Smooth muscle cell (in vitro differentiated cells): Measurements from ENCODE around the gene GRIK2. TPM values are rescaled to one million over a fixed set of nuclear protein-coding genes. Genes with fewer than 3 reads are reported as not detected.

Source experiments
- DNase-seq: peaks from one replicate; lab custom pipeline; 2025; ENCODE audit not compliant: unreplicated experiment; lab: John Stamatoyannopoulos, UW
- H2AFZ ChIP-seq: fragments of 200-600 bp; sonication (generic); 2 replicates; pipeline ENCODE4 v1.6.0; 2016; ENCODE audit warnings: antibody characterized with exemption, low read depth, mild to moderate bottlenecking
- H3F3A ChIP-seq: fragments of 200-600 bp; sonication (generic); 2 replicates; pipeline ENCODE4 v1.6.0; 2017; ENCODE audit warnings: antibody characterized with exemption, low read depth
- H3K27ac ChIP-seq: fragments of 200-600 bp; sonication (generic); 2 replicates; pipeline ENCODE4 v1.5.1; 2016; ENCODE audit warnings: low read depth, mild to moderate bottlenecking
- H3K27me3 ChIP-seq: fragments of 200-600 bp; sonication (generic); 2 replicates; pipeline ENCODE4 v1.6.1; 2016; ENCODE audit warnings: low read depth, mild to moderate bottlenecking
- H3K36me3 ChIP-seq: fragments of 200-600 bp; sonication (generic); 2 replicates; pipeline ENCODE4 v1.5.1; 2016; ENCODE audit warnings: low read depth
- H3K4me1 ChIP-seq: fragments of 200-600 bp; sonication (generic); 2 replicates; pipeline ENCODE4 v1.5.1; 2016; ENCODE audit warnings: low read depth
- H3K4me2 ChIP-seq: fragments of 200-600 bp; sonication (generic); 2 replicates; pipeline ENCODE4 v1.6.0; 2016; ENCODE audit warnings: mild to moderate bottlenecking
- H3K4me3 ChIP-seq: fragments of 200-600 bp; sonication (generic); 2 replicates; pipeline ENCODE4 v1.5.1; 2016; ENCODE audit warnings: mild to moderate bottlenecking
- H3K79me2 ChIP-seq: fragments of 200-600 bp; sonication (generic); 2 replicates; pipeline ENCODE4 v1.6.0; 2016; ENCODE audit warnings: low read depth, mild to moderate bottlenecking
- H3K9ac ChIP-seq: fragments of 200-600 bp; sonication (generic); 2 replicates; pipeline ENCODE4 v1.6.0; 2016; ENCODE audit warnings: low read depth
- H3K9me3 ChIP-seq: fragments of 200-600 bp; sonication (generic); replicated peaks from 2 replicates; pipeline ENCODE4 v1.5.1; 2016; ENCODE audit warnings: low read depth
- H4K20me1 ChIP-seq: fragments of 200-600 bp; sonication (generic); 2 replicates; pipeline ENCODE4 v1.6.0; 2016; ENCODE audit warnings: low read depth
- WGBS: methylation state at CpG from one replicate; pipeline ENCODE4 v1.1.7; 2016; ENCODE audit warnings: low lambda C conversion rate; 5-methylcytosine and 5-hydroxymethylcytosine counted together
- polyA plus RNA-seq: library from polyadenylated mRNA; unstranded; fragments of >200 nt; fragmentation: Nextera tagmentation; extraction: Ambion mirVana; gene quantifications from 2 replicates; pipeline ENCODE4 v1.2.1, GENCODE V29; 2016
- total RNA-seq: library from RNA; depleted of rRNA; stranded (reverse); fragments of >200 nt; gene quantifications from 2 replicates; pipeline ENCODE4 v1.2.3, GENCODE V29; 2014
- TF ChIP-seq, protein P1 (sequence below): fragments of 200-600 bp; sonication (generic); IDR thresholded peaks from 2 replicates; pipeline ENCODE4 v1.5.1; 2017; ENCODE audit warnings: borderline replicate concordance, mild to moderate bottlenecking, antibody characterized with exemption; ENCODE audit not compliant: insufficient read depth, poor library complexity, severe bottlenecking

Gene GRIK2
- total and polyA plus RNA-seq, 2 experiments from 2014 or later = 10.0 to 23.6 TPM

DNA sequence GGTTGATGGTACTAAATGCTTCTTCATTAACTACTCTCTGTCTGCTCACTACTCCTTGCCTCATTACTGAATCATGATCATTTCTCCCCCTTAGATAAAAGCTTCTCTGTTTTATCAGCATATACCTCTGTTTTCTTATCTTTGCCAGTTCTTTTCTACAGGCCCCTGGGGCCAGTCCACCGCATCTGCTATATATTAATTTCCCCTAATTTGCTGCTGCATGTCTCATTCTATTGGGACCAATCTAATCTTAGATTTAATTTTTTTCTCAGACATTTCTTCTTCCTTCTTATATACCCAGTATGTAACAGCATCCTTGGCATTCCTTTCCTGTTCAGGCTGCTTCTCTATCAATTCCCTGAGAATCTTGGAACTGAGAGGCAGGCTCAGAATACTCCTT lies 51.2 kb downstream of the GRIK2 start:
- WGBS = 91% methylated on average over 1 of the region's 1 CpG
- Histone ChIP-seq H3K36me3 (no peaks in the 10 kb centered on the region), H3K4me3 (no peak overlapping the region), H3K4me1 (no peaks in the 10 kb centered on the region), H3K4me2 (no peak overlapping the region), H2AFZ (no peak overlapping the region), H3K9ac (no peak overlapping the region), H3K9me3 (no peaks in the 10 kb centered on the region), H3K27ac (no peak overlapping the region), H3K27me3 (no peaks in the 10 kb centered on the region), H4K20me1 (no peaks in the 10 kb centered on the region), H3K79me2 (no peaks in the 10 kb centered on the region), H3F3A (no peaks in the 10 kb centered on the region)
- DNase-seq = no peak
- TF ChIP-seq, protein P1, sequence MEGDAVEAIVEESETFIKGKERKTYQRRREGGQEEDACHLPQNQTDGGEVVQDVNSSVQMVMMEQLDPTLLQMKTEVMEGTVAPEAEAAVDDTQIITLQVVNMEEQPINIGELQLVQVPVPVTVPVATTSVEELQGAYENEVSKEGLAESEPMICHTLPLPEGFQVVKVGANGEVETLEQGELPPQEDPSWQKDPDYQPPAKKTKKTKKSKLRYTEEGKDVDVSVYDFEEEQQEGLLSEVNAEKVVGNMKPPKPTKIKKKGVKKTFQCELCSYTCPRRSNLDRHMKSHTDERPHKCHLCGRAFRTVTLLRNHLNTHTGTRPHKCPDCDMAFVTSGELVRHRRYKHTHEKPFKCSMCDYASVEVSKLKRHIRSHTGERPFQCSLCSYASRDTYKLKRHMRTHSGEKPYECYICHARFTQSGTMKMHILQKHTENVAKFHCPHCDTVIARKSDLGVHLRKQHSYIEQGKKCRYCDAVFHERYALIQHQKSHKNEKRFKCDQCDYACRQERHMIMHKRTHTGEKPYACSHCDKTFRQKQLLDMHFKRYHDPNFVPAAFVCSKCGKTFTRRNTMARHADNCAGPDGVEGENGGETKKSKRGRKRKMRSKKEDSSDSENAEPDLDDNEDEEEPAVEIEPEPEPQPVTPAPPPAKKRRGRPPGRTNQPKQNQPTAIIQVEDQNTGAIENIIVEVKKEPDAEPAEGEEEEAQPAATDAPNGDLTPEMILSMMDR = no peak

DNA sequence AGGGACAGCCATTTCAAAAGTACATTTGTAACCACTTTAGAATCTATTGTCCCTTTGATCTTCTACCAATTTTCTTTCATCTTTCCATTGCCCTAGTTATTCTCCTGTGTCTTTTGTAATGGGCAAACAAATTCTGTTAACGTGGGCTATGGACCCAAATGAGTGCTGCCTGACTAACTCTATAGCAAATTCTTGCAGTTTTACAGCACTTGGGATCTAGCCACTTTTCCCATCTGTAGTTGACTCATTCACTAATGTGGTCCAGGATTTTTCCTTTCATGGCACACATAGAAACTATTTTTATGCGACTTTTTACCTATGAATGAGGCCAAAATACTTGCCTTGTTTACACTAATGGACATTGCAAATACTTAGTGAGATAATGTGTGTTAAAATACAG lies 52.0 kb downstream of the GRIK2 start:
- Histone ChIP-seq H3K4me3 (no peak overlapping the region), H4K20me1 (no peaks in the 10 kb centered on the region), H3K4me2 (no peak overlapping the region), H3K9ac (no peak overlapping the region), H3K27ac (no peak overlapping the region), H3K4me1 (no peaks in the 10 kb centered on the region), H3F3A (no peaks in the 10 kb centered on the region), H3K9me3 (no peaks in the 10 kb centered on the region), H3K27me3 (no peaks in the 10 kb centered on the region), H3K79me2 (no peaks in the 10 kb centered on the region), H3K36me3 (no peaks in the 10 kb centered on the region), H2AFZ (no peak overlapping the region)
- no peak for DNase-seq
- TF ChIP-seq, protein P1 = no peak
- WGBS = 61% methylated on average over 2 of the region's 2 CpGs

DNA sequence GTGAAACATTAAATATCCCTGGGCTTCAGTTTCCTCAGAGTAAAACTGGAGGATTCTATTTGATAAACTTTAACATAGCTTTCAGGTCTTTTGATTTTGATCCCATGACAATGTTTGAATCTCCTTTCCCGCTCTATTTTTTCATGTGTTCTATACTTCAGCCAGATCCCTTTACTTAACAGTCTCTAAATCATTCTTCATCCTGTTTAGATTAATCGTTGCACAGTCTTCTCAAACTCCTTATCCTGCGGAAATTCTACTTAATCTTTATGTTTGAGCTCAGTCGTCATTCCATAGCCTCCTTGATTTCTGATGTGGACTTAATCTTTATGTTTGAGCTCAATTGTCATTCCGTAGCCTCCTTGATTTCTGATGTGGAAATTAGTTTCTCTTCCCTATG lies 57.4 kb downstream of the GRIK2 start:
- H3F3A ChIP-seq = no peaks in the 10 kb centered on the region
- H3K4me3 ChIP-seq = no peak overlapping the region
- peak overlapping the region; percentile 1 for H2AFZ ChIP-seq
- WGBS = 52% methylated on average over 5 of the region's 5 CpGs
- H3K4me1 ChIP-seq = no peaks in the 10 kb centered on the region
- H3K4me2 ChIP-seq = peak overlapping the region; percentile 56
- H3K27me3 ChIP-seq = no peaks in the 10 kb centered on the region
- H3K36me3 ChIP-seq = no peaks in the 10 kb centered on the region
- DNase-seq = no peak
- TF ChIP-seq, protein P1 = no peak
- H3K9ac ChIP-seq = no peak overlapping the region
- no peaks in the 10 kb centered on the region for H4K20me1 ChIP-seq
- no peaks in the 10 kb centered on the region for H3K79me2 ChIP-seq
- no peak overlapping the region for H3K27ac ChIP-seq
- H3K9me3 ChIP-seq = no peaks in the 10 kb centered on the region

DNA sequence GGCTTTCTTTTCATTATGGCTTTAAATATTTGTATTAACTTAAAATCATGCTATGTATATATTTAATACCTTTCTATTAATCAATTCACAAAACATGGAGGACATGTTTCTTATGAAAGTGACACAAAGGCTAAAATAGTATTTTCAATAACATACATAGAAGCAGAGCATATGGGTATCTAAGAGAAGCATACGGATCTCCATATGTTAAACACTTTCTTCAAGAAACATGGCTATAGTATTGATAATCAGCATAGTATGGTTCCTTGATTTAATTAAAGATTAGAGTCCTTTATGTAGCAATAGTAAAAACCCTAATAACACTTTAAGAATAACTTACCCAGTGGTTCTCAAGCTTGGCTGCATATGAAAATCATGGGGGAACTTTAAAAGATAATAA lies 58.5 kb downstream of the GRIK2 start:
- Histone ChIP-seq H3K4me3 (no peak overlapping the region), H2AFZ (no peak overlapping the region), H3K9ac (no peak overlapping the region), H3K27me3 (no peaks in the 10 kb centered on the region), H3F3A (no peaks in the 10 kb centered on the region), H3K9me3 (no peaks in the 10 kb centered on the region), H3K4me1 (no peaks in the 10 kb centered on the region), H3K4me2 (no peak overlapping the region), H3K36me3 (no peaks in the 10 kb centered on the region), H4K20me1 (no peaks in the 10 kb centered on the region), H3K79me2 (no peaks in the 10 kb centered on the region), H3K27ac (no peak overlapping the region)
- TF ChIP-seq, protein P1 = no peak
- WGBS = 95% methylated on average over 1 of the region's 1 CpG
- DNase-seq = no peak
